HepG2 (cell line): ENCODE data around the gene ACSL5. TPM values are rescaled to one million over a fixed set of nuclear protein-coding genes. Genes with fewer than 3 reads are reported as not detected.
A peak's percentile ranks its signal among the peaks of the same experiment; 100 is the strongest.

Experiments used
- ATRX ChIP-seq: sonication (generic); formaldehyde crosslinking; IDR thresholded peaks from 2 replicates; pipeline ENCODE4 v1.4.0; 2020; ENCODE audit warnings: missing genetic modification reagents, borderline replicate concordance
- FOXK1 ChIP-seq: sonication (generic); formaldehyde crosslinking; IDR thresholded peaks from 2 replicates; pipeline ENCODE4 v1.4.0; 2020; ENCODE audit warnings: low read depth, missing genetic modification reagents, borderline replicate concordance
- JUND ChIP-seq: sonication (generic); formaldehyde crosslinking; IDR thresholded peaks from 2 replicates; pipeline ENCODE4 v1.8.0; 2022; ENCODE audit warnings: mild to moderate bottlenecking, missing genetic modification reagents
- MYNN ChIP-seq: sonication (generic); formaldehyde crosslinking; IDR thresholded peaks from 2 replicates; pipeline ENCODE4 v1.4.0; 2020; ENCODE audit warnings: mild to moderate bottlenecking, low read depth, missing genetic modification reagents
- NCOA2 ChIP-seq: sonication (generic); formaldehyde crosslinking; IDR thresholded peaks from 2 replicates; pipeline ENCODE4 v1.8.0; 2022; ENCODE audit warnings: inconsistent platforms
- NKX3-1 ChIP-seq: sonication (generic); formaldehyde crosslinking; IDR thresholded peaks from 2 replicates; pipeline ENCODE4 v1.5.0; 2020; ENCODE audit warnings: missing genetic modification reagents
- RAD51 ChIP-seq: fragments of 450-650 bp; IDR thresholded peaks from 2 replicates; pipeline ENCODE4 v1.6.1; 2016; ENCODE audit warnings: borderline replicate concordance
- REST ChIP-seq, 2 experiments: IDR thresholded peaks; 2 replicates each; pipeline ENCODE4 v1.6.1; 2011 to 2012; ENCODE audit warnings: low read length in 2 of 2, borderline replicate concordance in 1 of 2, low read depth in 1 of 2, mild to moderate bottlenecking in 1 of 2, moderate library complexity in 1 of 2
- YY1 ChIP-seq: IDR thresholded peaks from 2 replicates; pipeline ENCODE4 v1.6.1; 2011; ENCODE audit warnings: low read length, low read depth, moderate library complexity, mild to moderate bottlenecking; ENCODE audit not compliant: insufficient read depth, insufficient replicate concordance
- ZBTB20 ChIP-seq: sonication (generic); formaldehyde crosslinking; IDR thresholded peaks from 2 replicates; pipeline ENCODE4 v1.8.1; 2023; ENCODE audit warnings: missing genetic modification reagents, low read depth, mild to moderate bottlenecking, borderline replicate concordance
- ZMYM3 ChIP-seq: sonication (generic); formaldehyde crosslinking; IDR thresholded peaks from 2 replicates; pipeline ENCODE4 v1.5.1; 2020; ENCODE audit warnings: mild to moderate bottlenecking, missing genetic modification reagents
- ZNF232 ChIP-seq: sonication (generic); formaldehyde crosslinking; IDR thresholded peaks from 2 replicates; pipeline ENCODE4 v1.4.0; 2020; ENCODE audit warnings: missing genetic modification reagents, borderline replicate concordance
- ZNF367 ChIP-seq: sonication (generic); formaldehyde crosslinking; IDR thresholded peaks from 2 replicates; pipeline ENCODE4 v1.4.0; 2020; ENCODE audit warnings: missing genetic modification reagents, borderline replicate concordance
- ZNF451 ChIP-seq: sonication (generic); formaldehyde crosslinking; IDR thresholded peaks from 2 replicates; pipeline ENCODE4 v1.5.0; 2020; ENCODE audit warnings: mild to moderate bottlenecking, missing genetic modification reagents
- ZNF501 ChIP-seq: sonication (generic); formaldehyde crosslinking; IDR thresholded peaks from 2 replicates; pipeline ENCODE4 v1.5.1; 2020; ENCODE audit warnings: mild to moderate bottlenecking, moderate library complexity, missing genetic modification reagents
- ZNF841 ChIP-seq: sonication (generic); formaldehyde crosslinking; IDR thresholded peaks from 2 replicates; pipeline ENCODE4 v1.8.1; 2023; ENCODE audit warnings: missing genetic modification reagents, borderline replicate concordance
- ZSCAN22 ChIP-seq: sonication (generic); formaldehyde crosslinking; IDR thresholded peaks from 2 replicates; pipeline ENCODE4 v1.4.0; 2020; ENCODE audit warnings: mild to moderate bottlenecking, missing genetic modification reagents
- polyA plus RNA-seq, 8 experiments: library from polyadenylated mRNA; depleted of rRNA in 3 of 8; stranded (reverse) in 7 of 8; unstranded in 1 of 8; fragments of >200 nt; fragmentation: Illumina TruSeq in 4 of 8; extraction: Trizol in 4 of 8; gene quantifications; 2 replicates each; pipeline versions ENCODE4 v1.2.1 to v1.2.3, GENCODE V29; 2011 to 2016; ENCODE audit warnings: low read depth in 4 of 8, missing spikeins in 1 of 8, mixed read lengths in 1 of 8; ENCODE audit not compliant: insufficient read depth in 1 of 8
- total RNA-seq, 5 experiments: library from RNA; depleted of rRNA; stranded (reverse); fragments of >200 nt; fragmentation: Illumina TruSeq; extraction: Trizol; gene quantifications; 2 replicates each; pipeline ENCODE4 v1.2.3, GENCODE V29; 2016; ENCODE audit warnings: low read depth in 1 of 5

Gene ACSL5
- total and polyA plus RNA-seq, 2 of the 13 experiments (the other 11 are each of a cell fraction or from before 2014, with no cell fraction given) = 56.4 to 82.5 TPM

- TF ChIP-seq REST (IDR thresholded peaks at IDR 0.05; ENCODE audit: borderline replicate concordance in 1 of 2, low read depth in 1 of 2, low read length in 2 of 2) = peak in 1 of 2 experiments; percentile 85; a peak in 2 of 4 replicates
- TF ChIP-seq YY1 = no peak
- no peak for TF ChIP-seq ZMYM3 (CRISPR knock-in tag)
- 0 out of 2 replicates have a peak, but pooled peaks have one; percentile 24 for TF ChIP-seq ZBTB20 (CRISPR knock-in tag)
- 0 out of 2 replicates have a peak, but pooled peaks have one; percentile 15 for TF ChIP-seq NCOA2
- peak; percentile 43; the same call in 1 of the 2 replicates for TF ChIP-seq JUND (CRISPR knock-in tag)
- TF ChIP-seq ZNF367 (CRISPR knock-in tag) = no peak
- TF ChIP-seq FOXK1 (CRISPR knock-in tag) = no peak
- TF ChIP-seq ZSCAN22 (CRISPR knock-in tag) = no peak
- no peak for TF ChIP-seq NKX3-1 (CRISPR knock-in tag)
- TF ChIP-seq ZNF841 (CRISPR knock-in tag) = no peak
- no peak for TF ChIP-seq ZNF501 (CRISPR knock-in tag)
- TF ChIP-seq RAD51 = no peak
- TF ChIP-seq ZNF451 (CRISPR knock-in tag) = no peak
- no peak for TF ChIP-seq MYNN
- peak; percentile 100 for TF ChIP-seq ZNF232
- TF ChIP-seq ATRX = no peak
- TF ChIP-seq, all 625 proteins: peak for 47
Measured at GRCh38 chr10:112383325-112383724, 9.4 kb downstream of the ACSL5 start (continued).
